Measurements from ENCODE around the gene TCAF1.
"Not testable (repeated sequence)": the region's sequence is repeated elsewhere in the genome, so short reads cannot be mapped to it uniquely, and the experiment has no call there.

DNA sequence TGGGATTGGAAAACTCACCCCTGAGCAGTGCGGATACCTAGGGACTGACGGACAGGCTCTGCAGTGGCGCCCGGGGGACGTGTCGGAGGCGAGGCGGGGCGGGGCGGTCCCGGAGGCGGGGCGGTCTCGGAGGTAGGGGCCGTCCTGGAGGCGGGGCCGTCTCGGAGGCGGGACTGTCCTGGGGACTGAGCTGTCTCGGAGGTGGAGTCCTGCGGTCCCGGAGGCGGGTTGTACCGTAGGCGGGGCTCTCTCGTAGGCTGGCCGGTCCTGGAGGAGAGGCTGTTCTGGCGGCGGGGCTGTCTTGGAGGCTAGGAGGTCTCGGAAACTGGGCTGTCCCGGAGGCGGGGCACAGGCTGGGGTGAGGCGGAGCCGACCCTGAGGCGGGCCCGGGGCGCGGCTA lies 65.4 kb downstream of the TCAF1 start:
- TF ChIP-seq, protein P1, sequence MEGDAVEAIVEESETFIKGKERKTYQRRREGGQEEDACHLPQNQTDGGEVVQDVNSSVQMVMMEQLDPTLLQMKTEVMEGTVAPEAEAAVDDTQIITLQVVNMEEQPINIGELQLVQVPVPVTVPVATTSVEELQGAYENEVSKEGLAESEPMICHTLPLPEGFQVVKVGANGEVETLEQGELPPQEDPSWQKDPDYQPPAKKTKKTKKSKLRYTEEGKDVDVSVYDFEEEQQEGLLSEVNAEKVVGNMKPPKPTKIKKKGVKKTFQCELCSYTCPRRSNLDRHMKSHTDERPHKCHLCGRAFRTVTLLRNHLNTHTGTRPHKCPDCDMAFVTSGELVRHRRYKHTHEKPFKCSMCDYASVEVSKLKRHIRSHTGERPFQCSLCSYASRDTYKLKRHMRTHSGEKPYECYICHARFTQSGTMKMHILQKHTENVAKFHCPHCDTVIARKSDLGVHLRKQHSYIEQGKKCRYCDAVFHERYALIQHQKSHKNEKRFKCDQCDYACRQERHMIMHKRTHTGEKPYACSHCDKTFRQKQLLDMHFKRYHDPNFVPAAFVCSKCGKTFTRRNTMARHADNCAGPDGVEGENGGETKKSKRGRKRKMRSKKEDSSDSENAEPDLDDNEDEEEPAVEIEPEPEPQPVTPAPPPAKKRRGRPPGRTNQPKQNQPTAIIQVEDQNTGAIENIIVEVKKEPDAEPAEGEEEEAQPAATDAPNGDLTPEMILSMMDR (IDR thresholded peaks at IDR 0.05; ENCODE audit: low read depth, low read length, poor library complexity, severe bottlenecking) = not testable (repeated sequence)
- TF ChIP-seq EZH2phosphoT487 (IDR thresholded peaks at IDR 0.05; ENCODE audit: borderline replicate concordance, low read length) = not testable (repeated sequence)
